Trophoblast cell (in vitro differentiated cells and primary cell): Measurements from ENCODE around the gene CD59.
A peak's percentile ranks its signal among the peaks of the same experiment; 100 is the strongest.

ENCODE experiments used
- DNase-seq, 2 donors: peaks; one replicate each; pipeline ENCODE4 v3.0.0-alpha.2; 2016
- H2AFZ ChIP-seq: 2 replicates; pipeline ENCODE4 v1.6.1; 2013; ENCODE audit warnings: low read length, moderate library complexity, mild to moderate bottlenecking; ENCODE audit not compliant: insufficient read depth, poor library complexity
- H2AK5ac ChIP-seq: 2 replicates; pipeline ENCODE4 v1.6.1; 2013; ENCODE audit warnings: mild to moderate bottlenecking, low read length
- H2BK120ac ChIP-seq: 2 replicates; pipeline ENCODE4 v1.6.1; 2013; ENCODE audit warnings: low read length, mild to moderate bottlenecking, moderate library complexity; ENCODE audit not compliant: insufficient read depth, poor library complexity
- H2BK12ac ChIP-seq: 2 replicates; pipeline ENCODE4 v1.6.1; 2013; ENCODE audit warnings: mild to moderate bottlenecking, low read length, moderate library complexity
- H2BK5ac ChIP-seq: 2 replicates; pipeline ENCODE4 v1.6.1; 2013; ENCODE audit warnings: low read length, low read depth, moderate library complexity, mild to moderate bottlenecking; ENCODE audit not compliant: poor library complexity
- H3K14ac ChIP-seq: 2 replicates; pipeline ENCODE4 v1.6.1; 2013; ENCODE audit warnings: mild to moderate bottlenecking, low read length
- H3K18ac ChIP-seq: 2 replicates; pipeline ENCODE4 v1.6.1; 2013; ENCODE audit warnings: mild to moderate bottlenecking, low read length
- H3K23ac ChIP-seq: 2 replicates; pipeline ENCODE4 v1.6.1; 2013; ENCODE audit warnings: low read length
- H3K27ac ChIP-seq: 2 replicates; pipeline ENCODE4 v1.5.1; 2013; ENCODE audit warnings: low read depth, mild to moderate bottlenecking, inconsistent platforms, low read length, moderate library complexity
- H3K27me3 ChIP-seq: 2 replicates; pipeline ENCODE4 v1.6.1; 2013; ENCODE audit warnings: inconsistent platforms, mild to moderate bottlenecking, low read length, moderate library complexity; ENCODE audit not compliant: insufficient read depth
- H3K36me3 ChIP-seq, 2 experiments: 1 replicate in 1 of 2; 2 replicates in 1 of 2; pipeline ENCODE4 v1.6.1; 2013; ENCODE audit warnings: low read length in 2 of 2, mild to moderate bottlenecking in 2 of 2, moderate library complexity in 1 of 2; ENCODE audit not compliant: insufficient read depth in 2 of 2, control insufficient read depth in 1 of 2
- H3K4ac ChIP-seq: 2 replicates; pipeline ENCODE4 v1.6.1; 2013; ENCODE audit warnings: low read depth, mild to moderate bottlenecking, low read length, moderate library complexity
- H3K4me1 ChIP-seq, 2 experiments: 1 replicate in 1 of 2; 2 replicates in 1 of 2; pipeline ENCODE4 v1.6.1; 2013; ENCODE audit warnings: low read length in 2 of 2, mild to moderate bottlenecking in 2 of 2, moderate library complexity in 1 of 2; ENCODE audit not compliant: insufficient read depth in 2 of 2, control insufficient read depth in 1 of 2
- H3K4me2 ChIP-seq: 2 replicates; pipeline ENCODE4 v1.6.1; 2013; ENCODE audit warnings: inconsistent platforms, mild to moderate bottlenecking, low read length, moderate library complexity
- H3K4me3 ChIP-seq: 2 replicates; pipeline ENCODE4 v1.5.1; 2013; ENCODE audit warnings: mild to moderate bottlenecking, low read depth, low read length, inconsistent platforms
- H3K79me1 ChIP-seq: one replicate; pipeline ENCODE4 v1.6.1; 2013; ENCODE audit warnings: low read length
- H3K79me2 ChIP-seq: 2 replicates; pipeline ENCODE4 v1.6.1; 2013; ENCODE audit warnings: low read length, mild to moderate bottlenecking; ENCODE audit not compliant: control insufficient read depth, insufficient read depth, poor library complexity
- H3K9ac ChIP-seq: 2 replicates; pipeline ENCODE4 v1.6.1; 2013; ENCODE audit warnings: mild to moderate bottlenecking, low read length
- H3K9me3 ChIP-seq: 2 replicates; pipeline ENCODE4 v1.6.1; 2013; ENCODE audit warnings: low read depth, mild to moderate bottlenecking, control low read depth, inconsistent platforms, low read length; ENCODE audit not compliant: insufficient read depth
- H4K12ac ChIP-seq: 2 replicates; pipeline ENCODE4 v1.6.1; 2013; ENCODE audit warnings: low read depth, mild to moderate bottlenecking, low read length, moderate library complexity
- H4K8ac ChIP-seq: 2 replicates; pipeline ENCODE4 v1.6.1; 2013; ENCODE audit warnings: low read depth, mild to moderate bottlenecking, low read length, moderate library complexity
- H4K91ac ChIP-seq: one replicate; pipeline ENCODE4 v1.6.1; 2013; ENCODE audit warnings: low read depth, mild to moderate bottlenecking, low read length, moderate library complexity
- WGBS: extraction: QIAGEN DNeasy Blood & Tissue Kit; methylation state at CpG from one replicate; pipeline ENCODE4 v1.1.7; 2013; ENCODE audit warnings: missing lambda C conversion rate; ENCODE audit not compliant: insufficient read length, insufficient coverage; ENCODE audit errors: extremely low coverage; 5-methylcytosine and 5-hydroxymethylcytosine counted together

Gene CD59

DNA sequence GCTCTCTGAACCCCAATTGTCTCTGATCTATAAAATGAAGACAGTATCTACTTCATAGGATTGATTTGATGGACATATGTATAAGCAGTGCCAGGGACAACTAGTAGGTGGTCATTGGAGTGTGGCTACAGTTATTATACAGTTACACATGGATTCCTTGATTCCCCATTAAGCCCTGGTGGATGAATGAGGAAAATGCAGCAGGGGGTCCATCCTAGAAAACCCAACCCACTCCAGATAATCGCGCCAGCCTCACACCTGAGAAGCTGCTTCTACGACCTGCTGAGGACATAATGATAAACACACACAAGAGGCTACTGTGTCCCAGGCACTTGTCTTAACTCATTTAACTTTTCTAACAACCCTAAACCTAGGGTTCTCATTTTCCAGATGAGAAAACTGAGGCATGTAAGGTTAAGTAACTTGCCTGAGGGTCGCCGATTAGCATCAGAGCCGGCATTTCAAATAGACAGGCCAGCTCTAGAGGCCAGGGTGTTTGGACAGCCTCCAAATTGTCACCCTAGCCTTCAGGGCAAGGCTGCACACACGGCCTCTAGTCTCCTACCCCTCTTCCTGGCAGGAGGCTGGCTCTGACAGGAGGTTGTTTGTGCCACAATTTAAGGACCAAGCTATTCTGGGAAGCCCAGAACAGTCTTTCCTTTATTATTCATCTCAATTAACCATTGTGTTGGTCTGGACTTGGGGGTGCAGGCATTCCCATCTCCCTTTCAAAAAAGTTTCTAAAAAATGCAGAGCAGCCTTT lies 31.8 kb downstream of the CD59 start:
- peaks cover 3 to 15% of the 10 kb centered on the region in 2 experiments for H3K36me3 ChIP-seq
- no peak overlapping the region for H2BK5ac ChIP-seq
- H2BK12ac ChIP-seq: no peak overlapping the region
- no peak overlapping the region for H3K4me2 ChIP-seq
- H4K8ac ChIP-seq: no peak overlapping the region
- no peak overlapping the region for H3K27ac ChIP-seq
- no peak overlapping the region for H3K4me3 ChIP-seq
- no peak overlapping the region for H4K91ac ChIP-seq
- H3K23ac ChIP-seq: no peak overlapping the region
- H2BK120ac ChIP-seq: no peak overlapping the region
- H3K9ac ChIP-seq: no peak overlapping the region
- no peak overlapping the region for H2AK5ac ChIP-seq
- no peak overlapping the region for H4K12ac ChIP-seq
- H3K79me2 ChIP-seq: no peaks in the 10 kb centered on the region
- no CpG with 5 or more reads among the region's 7 CpGs for WGBS
- H2AFZ ChIP-seq: no peak overlapping the region
- H3K79me1 ChIP-seq: peaks cover 8% of the 10 kb centered on the region
- peaks cover 4 to 14% of the 10 kb centered on the region in 2 experiments for H3K4me1 ChIP-seq
- no peak overlapping the region for H3K18ac ChIP-seq
- H3K4ac ChIP-seq: no peak overlapping the region
- H3K14ac ChIP-seq: no peak overlapping the region
- peak in 1 of 2 donors; percentile 31 for DNase-seq
- no peaks in the 10 kb centered on the region for H3K9me3 ChIP-seq
- no peaks in the 10 kb centered on the region for H3K27me3 ChIP-seq

DNA sequence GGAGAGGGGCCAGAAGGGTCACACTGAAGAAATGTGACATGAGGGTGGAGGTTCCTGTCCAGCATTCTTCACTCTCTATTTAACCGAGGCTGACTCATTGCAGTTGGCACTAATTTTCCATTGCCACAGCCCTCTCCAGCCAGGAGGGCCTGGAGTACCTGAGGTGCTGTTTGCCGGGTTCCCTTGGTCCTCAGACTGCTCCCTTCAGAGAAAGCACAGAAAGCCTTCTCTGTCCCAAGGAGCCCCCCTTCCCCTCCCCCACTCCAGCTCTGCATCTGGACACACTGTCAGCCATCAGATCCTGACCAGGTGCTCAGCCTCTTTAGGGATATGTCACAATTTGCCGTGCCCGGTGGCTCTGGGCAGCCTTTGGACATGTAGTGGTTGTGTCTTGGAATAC lies 32.4 kb downstream of the CD59 start:
- Histone ChIP-seq H3K14ac (no peak overlapping the region), H4K8ac (no peak overlapping the region), H3K27ac (no peak overlapping the region), H2BK120ac (no peak overlapping the region), H3K27me3 (no peaks in the 10 kb centered on the region), H3K18ac (no peak overlapping the region), H3K23ac (no peak overlapping the region), H4K12ac (no peak overlapping the region), H3K79me1 (peaks cover 8% of the 10 kb centered on the region), H3K4me1 (peaks cover 4 to 14% of the 10 kb centered on the region in 2 experiments), H2BK5ac (no peak overlapping the region), H3K36me3 (peaks cover 3 to 13% of the 10 kb centered on the region in 2 experiments), H4K91ac (no peak overlapping the region), H3K4me2 (no peak overlapping the region), H3K4me3 (no peak overlapping the region), H2AFZ (no peak overlapping the region), H3K79me2 (no peaks in the 10 kb centered on the region), H3K9me3 (no peaks in the 10 kb centered on the region), H3K4ac (no peak overlapping the region), H2BK12ac (no peak overlapping the region), H3K9ac (no peak overlapping the region), H2AK5ac (no peak overlapping the region)
- WGBS: no CpG with 5 or more reads among the region's 4 CpGs
- DNase-seq: peak in 1 of 2 donors; percentile 26

DNA sequence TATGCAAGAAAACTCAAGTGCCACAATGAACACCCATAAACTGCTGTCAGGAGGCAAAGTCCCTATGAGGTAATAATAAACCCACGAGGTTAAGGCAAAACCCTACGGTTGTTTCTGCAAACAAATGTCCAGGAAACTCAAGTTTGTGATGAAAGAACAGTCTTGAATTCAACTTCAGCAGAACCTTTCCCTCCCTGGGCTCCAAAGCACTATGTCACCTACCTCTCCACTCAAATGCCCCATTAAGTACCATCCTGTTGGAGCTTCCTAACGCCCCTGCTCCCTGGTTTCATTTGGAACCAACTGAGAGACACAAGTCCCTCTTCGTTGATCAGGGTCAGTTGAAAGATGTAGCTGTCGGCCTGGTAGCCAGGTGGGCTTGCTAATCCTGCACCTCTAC lies 33.0 kb downstream of the CD59 start:
- Histone ChIP-seq H3K4me2 (no peak overlapping the region), H4K12ac (no peak overlapping the region), H3K18ac (no peak overlapping the region), H2BK120ac (no peak overlapping the region), H4K91ac (no peak overlapping the region), H3K79me2 (no peaks in the 10 kb centered on the region), H3K4me1 (peaks cover 4 to 14% of the 10 kb centered on the region in 2 experiments), H3K23ac (no peak overlapping the region), H3K79me1 (peaks cover 8% of the 10 kb centered on the region), H2BK12ac (no peak overlapping the region), H3K27me3 (no peaks in the 10 kb centered on the region), H3K27ac (no peak overlapping the region), H3K36me3 (peaks cover 3 to 13% of the 10 kb centered on the region in 2 experiments), H2AFZ (no peak overlapping the region), H3K4ac (no peak overlapping the region), H3K14ac (no peak overlapping the region), H3K4me3 (no peak overlapping the region), H2AK5ac (no peak overlapping the region), H3K9me3 (no peaks in the 10 kb centered on the region), H2BK5ac (no peak overlapping the region), H3K9ac (no peak overlapping the region), H4K8ac (no peak overlapping the region)
- no peak for DNase-seq
- WGBS: no CpG with 5 or more reads among the region's 5 CpGs

DNA sequence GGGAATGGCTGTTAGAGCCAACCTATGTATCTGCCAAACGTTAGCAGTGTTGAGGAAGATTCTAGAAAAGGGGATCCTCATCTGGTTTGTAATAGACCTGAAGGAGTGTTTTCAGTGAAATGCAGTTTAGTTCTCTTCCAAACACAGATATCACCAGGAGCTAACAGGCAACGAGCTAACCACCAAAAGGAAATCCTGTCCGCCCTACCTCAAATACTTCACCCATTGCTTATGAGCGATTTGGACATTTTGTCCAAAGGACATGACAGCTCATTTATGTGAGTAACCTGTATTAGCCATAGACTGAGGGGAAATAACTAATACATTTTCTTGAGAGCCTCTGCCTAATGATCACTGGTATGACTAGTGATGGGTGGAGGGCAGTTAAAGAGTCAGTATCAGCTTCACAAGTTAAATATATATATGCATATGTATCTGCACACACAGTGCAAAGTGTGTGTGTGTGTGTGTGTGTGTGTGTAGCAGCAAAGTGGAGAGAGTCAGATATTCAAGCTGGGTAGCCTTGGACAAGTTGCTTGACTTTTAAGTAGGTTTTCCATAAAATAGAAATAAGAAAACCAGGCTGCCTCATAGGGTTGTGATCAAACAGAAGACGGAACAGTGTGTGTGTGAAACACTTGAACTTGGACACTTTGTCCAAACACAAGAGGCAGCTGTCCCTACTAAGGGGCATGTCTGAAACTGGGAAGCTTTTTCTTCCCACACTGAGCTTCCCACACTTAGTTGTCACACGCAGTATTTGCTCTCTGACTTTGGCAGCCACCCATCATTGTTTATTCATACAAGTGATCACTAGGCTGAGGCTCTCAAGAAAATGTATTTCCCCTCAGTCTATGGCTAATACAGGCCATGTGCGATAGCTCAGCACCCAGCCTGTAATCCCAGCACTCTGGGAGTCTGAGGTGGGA lies 34.7 kb downstream of the CD59 start:
- no peaks in the 10 kb centered on the region for H3K79me2 ChIP-seq
- no CpG with 5 or more reads among the region's 7 CpGs for WGBS
- DNase-seq: peak in 1 of 2 donors; percentile 53
- H2AK5ac ChIP-seq: no peak overlapping the region
- H4K91ac ChIP-seq: no peak overlapping the region
- no peak overlapping the region for H3K23ac ChIP-seq
- no peak overlapping the region for H4K12ac ChIP-seq
- peak overlapping the region; percentile 15 for H3K27ac ChIP-seq
- no peak overlapping the region for H2BK120ac ChIP-seq
- H2BK12ac ChIP-seq: no peak overlapping the region
- H3K18ac ChIP-seq: no peak overlapping the region
- H2BK5ac ChIP-seq: no peak overlapping the region
- peak overlapping the region; percentile 11 for H3K9ac ChIP-seq
- peak overlapping the region; percentile 42 for H3K4me3 ChIP-seq
- H3K4ac ChIP-seq: no peak overlapping the region
- H2AFZ ChIP-seq: peak overlapping the region; percentile 69
- H3K27me3 ChIP-seq: no peaks in the 10 kb centered on the region
- H3K14ac ChIP-seq: no peak overlapping the region
- H3K36me3 ChIP-seq: peaks cover 0 to 7% of the 10 kb centered on the region in 2 experiments
- no peaks in the 10 kb centered on the region for H3K9me3 ChIP-seq
- H3K4me2 ChIP-seq: peak overlapping the region; percentile 69
- H4K8ac ChIP-seq: peak overlapping the region; percentile 64
- peaks cover 8% of the 10 kb centered on the region for H3K79me1 ChIP-seq
- H3K4me1 ChIP-seq: peaks cover 4 to 14% of the 10 kb centered on the region in 2 experiments
